Upper lobe of left lung (tissue), 6 donors: ENCODE data around the gene CSRP1. TPM values are rescaled to one million over a fixed set of nuclear protein-coding genes. Genes with fewer than 3 reads are reported as not detected.
A peak's percentile ranks its signal among the peaks of the same experiment; 100 is the strongest.

Experiments used
- ATAC-seq, 2 donors: fragments of 200-7000 bp; cut with Tn5 transposase; one replicate each; pipeline ENCODE4 v1.9.1; 2022; ENCODE audit warnings: mild to moderate bottlenecking in 2 of 2, moderate library complexity in 2 of 2; ENCODE audit not compliant: low FRiP score in 2 of 2
- DNase-seq, 2 donors: peaks; one replicate each; pipeline ENCODE4 v3.0.0-alpha.2; 2019 to 2020
- H3K27ac ChIP-seq, 4 donors: fragments of 200-600 bp; sonication (generic); one replicate each; pipeline ENCODE4 v1.5.1; 2016 to 2019
- H3K27me3 ChIP-seq, 4 donors: fragments of 200-600 bp; sonication (generic); one replicate each; pipeline ENCODE4 v1.5.1; 2017 to 2019
- H3K36me3 ChIP-seq, 4 donors: fragments of 200-600 bp; sonication (generic); one replicate each; pipeline ENCODE4 v1.5.1; 2016 to 2019
- H3K4me1 ChIP-seq, 4 donors: fragments of 200-600 bp; sonication (generic); one replicate each; pipeline ENCODE4 v1.5.1; 2018 to 2019
- H3K4me3 ChIP-seq, 4 donors: fragments of 200-600 bp; sonication (generic); one replicate each; pipeline ENCODE4 v1.5.1; 2017 to 2019; ENCODE audit warnings: mild to moderate bottlenecking in 2 of 4, moderate library complexity in 1 of 4
- H3K9me3 ChIP-seq, 4 donors: fragments of 200-600 bp; sonication (generic); one replicate each; pipeline ENCODE4 v1.5.1; 2018 to 2019
- CTCF ChIP-seq, 6 experiments: fragments of 450-650 bp in 4 of 6; fragments of 200-600 bp in 2 of 6; sonication (generic) in 2 of 6; IDR thresholded peaks; one replicate each; pipeline ENCODE4 v1.5.1; 2016 to 2019; ENCODE audit warnings: antibody characterized with exemption in 6 of 6
- EP300 ChIP-seq, 4 donors: sonication (generic); formaldehyde crosslinking; IDR thresholded peaks; one replicate each; pipeline ENCODE4 v1.5.1; 2017; ENCODE audit warnings: antibody characterized with exemption in 4 of 4, control low read depth in 2 of 4
- POLR2A ChIP-seq, 4 donors: fragments of 450-650 bp; IDR thresholded peaks; one replicate each; pipeline ENCODE4 v1.5.1; 2016 to 2017; ENCODE audit warnings: antibody characterized with exemption in 4 of 4, mild to moderate bottlenecking in 2 of 4
- POLR2AphosphoS5 ChIP-seq, 2 donors: sonication (generic); formaldehyde crosslinking; IDR thresholded peaks; one replicate each; pipeline ENCODE4 v1.5.1; 2017; ENCODE audit warnings: antibody characterized with exemption in 2 of 2
- WGBS, 2 donors: methylation state at CpG; one replicate each; pipeline ENCODE4 v1.1.5; 2017 to 2018; 5-methylcytosine and 5-hydroxymethylcytosine counted together
- total RNA-seq, 6 donors: library from RNA; depleted of rRNA in 4 of 6; stranded (reverse); fragments of >200 nt in 4 of 6; gene quantifications; one replicate each; pipeline versions ENCODE4 v1.1.0 to v1.2.1, GENCODE V29; 2016 to 2021
- donor health status: DM: no; HTN: no; CAD: no; lungs with moderate emphysema.
- donor health status: DM: no; HTN: yes; CAD: no; lungs with severe emphysema.

The CSRP1 gene
- total RNA-seq, 6 donors from 2014 or later, result 200 to 495 (median 327) TPM

- H3K27ac ChIP-seq, result peak overlapping the region; percentile 37 to 80 (median 53)
- WGBS, 2 donors, result 28 to 52% methylated on average over 18 to 20 of the region's 20 CpGs
- peaks cover 19 to 46% (median 36%) of the 10 kb centered on the region in 4 donors for H3K4me1 ChIP-seq
- no peaks in the 10 kb centered on the region for H3K36me3 ChIP-seq
- H3K4me3 ChIP-seq, result no peak overlapping the region
- H3K9me3 ChIP-seq, result no peaks in the 10 kb centered on the region
- H3K27me3 ChIP-seq, result no peaks in the 10 kb centered on the region
- TF ChIP-seq POLR2A (IDR thresholded peaks at IDR 0.05) (no peak), CTCF (IDR thresholded peaks at IDR 0.05) (peak; percentile 74 to 91 (median 82)), POLR2AphosphoS5 (IDR thresholded peaks at IDR 0.05) (peak in 1 of 2 donors; percentile 22)
- ATAC-seq, result peak; percentile 89 to 90
- DNase-seq, result peak; percentile 84 to 90
Observed at GRCh38 chr1:201447903-201448871, 58.7 kb downstream of the CSRP1 start.

DNA sequence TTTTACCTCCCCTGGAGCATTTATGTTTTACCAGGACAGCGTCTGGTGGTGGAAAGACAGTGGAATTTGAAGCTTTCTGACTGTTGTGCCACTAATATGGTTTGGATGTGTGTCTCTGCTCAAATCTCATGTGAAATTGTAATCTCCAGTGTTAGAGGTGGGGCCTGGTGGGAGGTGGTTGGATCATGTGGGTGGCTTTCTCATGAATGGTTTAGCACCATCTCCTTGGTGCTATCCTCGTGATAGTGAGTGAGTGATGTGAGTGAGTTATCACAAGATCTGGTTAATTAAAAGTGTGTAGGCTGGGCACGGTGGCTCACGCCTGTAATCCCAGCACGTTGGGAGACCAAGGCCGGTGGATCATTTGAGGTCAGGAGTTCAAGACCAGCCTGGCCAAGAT, 61.6 kb downstream of the CSRP1 start:
- Histone ChIP-seq H3K4me3 (no peak overlapping the region), H3K36me3 (no peaks in the 10 kb centered on the region), H3K27me3 (no peaks in the 10 kb centered on the region), H3K4me1 (peaks cover 10 to 27% (median 25%) of the 10 kb centered on the region in 4 donors), H3K27ac (no peak overlapping the region), H3K9me3 (no peaks in the 10 kb centered on the region)
- ATAC-seq, result no peak
- no peak for TF ChIP-seq EP300 (IDR thresholded peaks at IDR 0.05)
- TF ChIP-seq POLR2A (IDR thresholded peaks at IDR 0.05), result no peak
- TF ChIP-seq CTCF (IDR thresholded peaks at IDR 0.05), result no peak
- TF ChIP-seq POLR2AphosphoS5 (IDR thresholded peaks at IDR 0.05), result no peak
- no peak for DNase-seq
- 87 to 94% methylated on average over 6 of the region's 6 CpGs for WGBS, 2 donors

DNA sequence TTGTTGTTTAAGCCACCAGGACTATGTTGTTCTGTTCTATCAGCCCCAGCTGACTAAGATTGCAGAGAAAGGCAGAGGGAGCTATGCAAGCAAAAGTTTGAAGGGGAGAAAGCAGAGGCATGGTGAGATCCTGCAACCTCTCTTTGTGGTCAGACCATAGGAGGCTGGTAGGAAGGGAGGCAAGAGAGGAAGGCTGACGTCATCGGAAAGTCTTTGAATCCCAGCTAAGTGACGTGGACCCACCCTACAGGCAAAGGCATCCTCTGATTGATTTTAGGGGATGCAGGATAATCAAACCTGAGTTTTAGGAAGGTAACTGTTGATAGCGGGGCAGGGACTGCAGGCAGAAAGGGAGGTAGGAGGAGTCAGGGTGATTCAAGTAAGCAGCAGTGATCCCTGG, 62.1 kb downstream of the CSRP1 start:
- TF ChIP-seq POLR2AphosphoS5 (IDR thresholded peaks at IDR 0.05) (no peak), EP300 (IDR thresholded peaks at IDR 0.05) (no peak), POLR2A (IDR thresholded peaks at IDR 0.05) (no peak), CTCF (IDR thresholded peaks at IDR 0.05) (no peak)
- 76 to 78% methylated on average over 4 of the region's 4 CpGs for WGBS, 2 donors
- Histone ChIP-seq H3K36me3 (no peaks in the 10 kb centered on the region), H3K9me3 (no peaks in the 10 kb centered on the region), H3K27me3 (no peaks in the 10 kb centered on the region), H3K4me3 (no peak overlapping the region), H3K27ac (no peak overlapping the region), H3K4me1 (peaks cover 10 to 22% (median 20%) of the 10 kb centered on the region in 4 donors)
- ATAC-seq (no peak), DNase-seq (no peak)

DNA sequence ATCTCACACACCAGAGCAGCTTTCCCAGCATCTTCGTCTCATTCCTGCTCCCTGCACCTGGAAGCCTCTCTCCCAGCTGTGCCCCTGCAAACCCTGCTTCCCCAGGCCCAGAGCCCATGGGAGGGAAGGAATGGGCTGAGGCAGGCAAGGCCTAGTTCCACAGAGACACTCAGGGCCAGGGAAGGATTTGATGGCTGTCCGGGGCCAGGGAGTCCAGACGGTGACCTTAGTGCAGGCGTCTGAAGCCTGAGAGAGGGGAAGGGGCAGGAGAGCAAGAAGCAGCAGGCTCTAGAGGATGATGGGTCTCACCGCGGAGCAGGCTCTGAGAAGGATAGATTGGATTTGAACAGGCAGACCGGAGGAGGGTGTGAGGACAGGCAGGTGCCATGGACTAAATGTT, 63.2 kb downstream of the CSRP1 start:
- H3K4me3 ChIP-seq, result no peak overlapping the region
- H3K36me3 ChIP-seq, result no peaks in the 10 kb centered on the region
- H3K4me1 ChIP-seq, result peaks cover 10 to 11% (median 11%) of the 10 kb centered on the region in 4 donors
- no peak overlapping the region for H3K27ac ChIP-seq
- ATAC-seq, result no peak
- WGBS, 2 donors, result 93 to 95% methylated on average over 7 of the region's 7 CpGs
- no peaks in the 10 kb centered on the region for H3K9me3 ChIP-seq
- no peaks in the 10 kb centered on the region for H3K27me3 ChIP-seq
- TF ChIP-seq POLR2A (IDR thresholded peaks at IDR 0.05) (no peak), EP300 (IDR thresholded peaks at IDR 0.05) (no peak), POLR2AphosphoS5 (IDR thresholded peaks at IDR 0.05) (no peak), CTCF (IDR thresholded peaks at IDR 0.05) (no peak)
- no peak for DNase-seq
